A549 (cell line): ENCODE data around the gene GRIK4. TPM values are rescaled to one million over a fixed set of nuclear protein-coding genes. Genes with fewer than 3 reads are reported as not detected.

Experiments used
- ATAC-seq, 2 experiments: fragments of 200-7000 bp in 1 of 2; fragments of >200 bp in 1 of 2; cut with Nextera tagmentation in 1 of 2; cut with Tn5 transposase in 1 of 2; 3 replicates each; pipeline versions ENCODE4 v1.8.0 to v1.9.1; 2018 to 2020; ENCODE audit warnings: mild to moderate bottlenecking in 1 of 2, moderate library complexity in 1 of 2
- CTCF ChIA-PET: fragments of 300-600 bp; sonication (Branson Sonifier 250); formaldehyde crosslinking; extraction: SDS; loops from one replicate; lab custom pipeline; 2021; ENCODE audit warnings: antibody characterized with exemption, inconsistent platforms; lab: Yijun Ruan, JAX
- POLR2A ChIA-PET: fragments of 350-600 bp; formaldehyde crosslinking; extraction: SDS; loops from one replicate; lab custom pipeline; 2021; ENCODE audit warnings: antibody characterized with exemption, inconsistent platforms; lab: Yijun Ruan, JAX
- DNase-seq, 2 experiments: peaks; one replicate each; pipeline versions ENCODE4 v3.0.0 to v3.0.0-alpha.2; 2011 to 2016; ENCODE audit warnings: low read depth in 1 of 2, low spot score in 1 of 2
- FAIRE-seq: peaks from 2 replicates; lab custom pipeline; 2011; peaks lifted over from hg19 to GRCh38; lab: Jason Lieb, UNC
- H3K27ac ChIP-seq, 2 experiments: fragments of >200 bp; sonication (Bioruptor Twin); formaldehyde crosslinking; 3 replicates each; pipeline ENCODE4 v1.5.1; 2016 to 2017
- H3K4me1 ChIP-seq: fragments of >200 bp; sonication (Bioruptor Twin); formaldehyde crosslinking; 3 replicates; pipeline ENCODE4 v1.6.1; 2016
- H3K4me2 ChIP-seq: fragments of >200 bp; sonication (Bioruptor Twin); formaldehyde crosslinking; 3 replicates; pipeline ENCODE4 v1.6.1; 2016
- H3K4me3 ChIP-seq: fragments of >200 bp; sonication (Bioruptor Twin); formaldehyde crosslinking; 3 replicates; pipeline ENCODE4 v1.5.1; 2016
- H3K9me3 ChIP-seq: fragments of >200 bp; sonication (Bioruptor Twin); formaldehyde crosslinking; 3 replicates; pipeline ENCODE4 v1.6.1; 2016
- BCL3 ChIP-seq: fragments of >200 bp; sonication (Bioruptor Twin); formaldehyde crosslinking; IDR thresholded peaks from 3 replicates; pipeline ENCODE4 v1.6.1; 2016
- CBX8 ChIP-seq: fragments of 200-600 bp; sonication (generic); IDR thresholded peaks from 2 replicates; pipeline ENCODE4 v1.6.1; 2016
- CTCF ChIP-seq: fragments of >200 bp; sonication (Bioruptor Twin); formaldehyde crosslinking; IDR thresholded peaks from 3 replicates; pipeline ENCODE4 v1.5.1; 2016
- EHMT2 ChIP-seq: fragments of 200-600 bp; sonication (generic); IDR thresholded peaks from 2 replicates; pipeline ENCODE4 v1.6.1; 2016; ENCODE audit warnings: antibody characterized with exemption, low read depth, mild to moderate bottlenecking, moderate library complexity
- ELK1 ChIP-seq: fragments of 150-350 bp; IDR thresholded peaks from 2 replicates; pipeline ENCODE4 v1.6.1; 2014; ENCODE audit warnings: low read depth, mild to moderate bottlenecking, low read length
- EP300 ChIP-seq, 2 experiments: fragments of >200 bp; sonication (Bioruptor Twin); formaldehyde crosslinking; IDR thresholded peaks; 2 replicates in 1 of 2; 3 replicates in 1 of 2; pipeline ENCODE4 v1.6.1; 2016 to 2017
- FOSB ChIP-seq: fragments of 250-450 bp; sonication (Bioruptor Pico); IDR thresholded peaks from 2 replicates; pipeline ENCODE4 v1.5.0; 2020; ENCODE audit warnings: mild to moderate bottlenecking, moderate library complexity
- FOSL2 ChIP-seq, 2 experiments: fragments of 450-650 bp in 1 of 2; fragments of >200 bp in 1 of 2; sonication (Bioruptor Twin) in 1 of 2; formaldehyde crosslinking; IDR thresholded peaks; 2 replicates each; pipeline versions ENCODE4 v1.5.0 to v1.6.1; 2016 to 2020; ENCODE audit warnings: mild to moderate bottlenecking in 1 of 2, moderate library complexity in 1 of 2
- HOXA7 ChIP-seq: fragments of 250-450 bp; sonication (Bioruptor Pico); IDR thresholded peaks from 2 replicates; pipeline ENCODE4 v1.5.0; 2020; ENCODE audit warnings: mild to moderate bottlenecking, moderate library complexity
- HOXB13 ChIP-seq: fragments of 250-450 bp; sonication (Bioruptor Pico); IDR thresholded peaks from 2 replicates; pipeline ENCODE4 v1.5.0; 2020; ENCODE audit warnings: low read depth, mild to moderate bottlenecking, moderate library complexity
- JUN ChIP-seq, 2 experiments: fragments of >200 bp; sonication (Bioruptor Twin); formaldehyde crosslinking; IDR thresholded peaks; 2 replicates in 1 of 2; 3 replicates in 1 of 2; pipeline ENCODE4 v1.6.1; 2016 to 2017
- JUNB ChIP-seq: fragments of >200 bp; sonication (Bioruptor Twin); formaldehyde crosslinking; IDR thresholded peaks from 2 replicates; pipeline ENCODE4 v1.6.1; 2016
- KDM1A ChIP-seq: fragments of 200-600 bp; sonication (generic); IDR thresholded peaks from 2 replicates; pipeline ENCODE4 v1.6.1; 2016; ENCODE audit warnings: low read depth, mild to moderate bottlenecking
- MYC ChIP-seq: IDR thresholded peaks from 2 replicates; pipeline ENCODE4 v1.6.1; 2012; ENCODE audit warnings: mild to moderate bottlenecking, inconsistent platforms, low read length, improper control_type of control experiment, borderline replicate concordance
- NFE2L2 ChIP-seq: fragments of 150-350 bp; conservative IDR thresholded peaks from 2 replicates; pipeline ENCODE4 v1.6.1; 2014; ENCODE audit warnings: low read length
- TP53 ChIP-seq: fragments of 250-450 bp; sonication (Bioruptor Pico); IDR thresholded peaks from 2 replicates; pipeline ENCODE4 v1.5.0; 2021; ENCODE audit warnings: mild to moderate bottlenecking, moderate library complexity
- ZSCAN20 ChIP-seq: fragments of 250-450 bp; sonication (Bioruptor Pico); IDR thresholded peaks from 2 replicates; pipeline ENCODE4 v1.8.0; 2022; ENCODE audit warnings: mild to moderate bottlenecking, moderate library complexity
- WGBS: methylation state at CpG from one replicate; pipeline ENCODE4 v1.1.6; 2017; ENCODE audit errors: missing lambda C conversion rate; 5-methylcytosine and 5-hydroxymethylcytosine counted together
- polyA plus RNA-seq, 4 experiments: library from polyadenylated mRNA; depleted of rRNA in 3 of 4; stranded (reverse); fragments of >200 nt; fragmentation: RNase III in 1 of 4; extraction: RNeasy Plus Mini Kit Qiagen cat#74134 plus additional on column Dnase treatment in 1 of 4; gene quantifications; 2 replicates in 3 of 4; 3 replicates in 1 of 4; pipeline ENCODE4 v1.2.3, GENCODE V29; 2011 to 2017
- TF ChIP-seq, protein P1 (sequence below): fragments of 450-650 bp; IDR thresholded peaks from 2 replicates; pipeline ENCODE4 v1.6.1; 2014; ENCODE audit warnings: antibody characterized with exemption
- TF ChIP-seq, protein P2 (sequence below): IDR thresholded peaks from 2 replicates; pipeline ENCODE4 v1.6.1; 2012; ENCODE audit warnings: low read depth, borderline replicate concordance
- TF ChIP-seq, protein P3 (sequence below): fragments of >200 bp; sonication (Bioruptor Twin); formaldehyde crosslinking; IDR thresholded peaks from 2 replicates; pipeline ENCODE4 v1.6.1; 2016

The GRIK4 gene
- polyA plus RNA-seq, 2 of the 4 experiments (the other 2 are of a cell fraction), result 0.01 TPM; not detected in 1

DNA sequence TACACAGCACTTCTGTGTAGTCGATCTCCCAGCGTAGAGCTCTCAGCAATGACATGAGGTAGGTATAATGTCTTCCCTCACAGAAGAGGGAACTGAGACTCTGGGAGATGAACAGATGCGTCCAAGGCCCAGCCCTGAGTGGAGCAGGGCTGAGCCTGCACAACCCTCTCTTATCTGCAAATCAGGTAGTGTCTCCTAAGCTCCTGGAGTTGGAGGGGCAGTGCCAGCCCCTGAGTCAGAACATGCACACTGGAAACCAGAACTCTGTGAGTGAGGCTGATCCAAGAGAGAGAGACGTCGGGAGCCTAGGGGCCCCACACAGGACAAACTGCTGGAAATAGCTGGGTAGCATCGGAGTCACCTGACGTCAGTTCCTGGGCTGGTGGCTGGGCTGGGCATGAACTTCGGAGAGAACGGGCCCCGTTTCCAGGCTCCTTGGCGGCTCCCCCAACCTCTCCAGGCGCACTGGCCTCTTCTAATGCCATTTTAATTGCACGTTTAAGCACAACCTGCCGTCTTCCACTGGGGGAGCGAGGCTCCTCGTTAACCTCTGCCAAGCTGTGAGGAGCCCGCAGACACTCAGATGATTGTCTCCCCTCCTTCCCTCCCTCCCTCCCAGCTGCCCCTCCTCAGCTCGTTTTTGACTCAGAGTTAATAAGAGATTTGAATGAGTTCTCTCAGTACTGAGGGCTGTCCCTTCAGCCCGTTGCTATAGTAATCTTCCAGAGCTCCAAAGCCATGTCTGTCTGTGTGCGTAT is 321.1 kb downstream of the GRIK4 start:
- ChIA-PET POLR2A (no interaction called here), CTCF (interaction anchor here (0.9 kb wide), 1 partner anchor 10 kb away, joined by 3 read pairs; no protein-coding TSS in a partner anchor)
- FAIRE-seq (no peak), DNase-seq (no peak), ATAC-seq (peak in 1 of 2 experiments; percentile 30; a peak in 1 of 6 replicates)
- no peaks in the 10 kb centered on the region for H3K4me1 ChIP-seq
- TF ChIP-seq JUN (IDR thresholded peaks at IDR 0.05) (no peak), ELK1 (no peak), HOXB13 (no peak)
- no peak overlapping the region for H3K27ac ChIP-seq
- no peaks in the 10 kb centered on the region for H3K9me3 ChIP-seq
- H3K4me2 ChIP-seq, result no peak overlapping the region
- no peak overlapping the region for H3K4me3 ChIP-seq
- WGBS, result 50% methylated on average over 18 of the region's 20 CpGs

GRCh38 chr11:120834686-120835210 is 323.2 kb downstream of the GRIK4 start:
- FAIRE-seq (no peak), DNase-seq (no peak), ATAC-seq (no peak)
- WGBS, result 68% methylated on average over 7 of the region's 13 CpGs
- Histone ChIP-seq H3K27ac (no peak overlapping the region), H3K4me3 (no peak overlapping the region), H3K4me1 (no peaks in the 10 kb centered on the region), H3K4me2 (no peak overlapping the region), H3K9me3 (no peaks in the 10 kb centered on the region)
- no peak for TF ChIP-seq JUNB
- TF ChIP-seq CBX8, result no peak
- no peak for TF ChIP-seq EHMT2
- TF ChIP-seq JUN (IDR thresholded peaks at IDR 0.05), result no peak
- TF ChIP-seq CTCF, result no peak
- TF ChIP-seq FOSL2 (IDR thresholded peaks at IDR 0.05), result no peak
- no peak for TF ChIP-seq FOSL2 (CRISPR knock-in tag; IDR thresholded peaks at IDR 0.05)
- TF ChIP-seq TP53 (CRISPR knock-in tag), result no peak
- no peak for TF ChIP-seq HOXA7
- TF ChIP-seq HOXB13, result no peak
- POLR2A ChIA-PET, result no interaction called here
- CTCF ChIA-PET, result no interaction called here

DNA sequence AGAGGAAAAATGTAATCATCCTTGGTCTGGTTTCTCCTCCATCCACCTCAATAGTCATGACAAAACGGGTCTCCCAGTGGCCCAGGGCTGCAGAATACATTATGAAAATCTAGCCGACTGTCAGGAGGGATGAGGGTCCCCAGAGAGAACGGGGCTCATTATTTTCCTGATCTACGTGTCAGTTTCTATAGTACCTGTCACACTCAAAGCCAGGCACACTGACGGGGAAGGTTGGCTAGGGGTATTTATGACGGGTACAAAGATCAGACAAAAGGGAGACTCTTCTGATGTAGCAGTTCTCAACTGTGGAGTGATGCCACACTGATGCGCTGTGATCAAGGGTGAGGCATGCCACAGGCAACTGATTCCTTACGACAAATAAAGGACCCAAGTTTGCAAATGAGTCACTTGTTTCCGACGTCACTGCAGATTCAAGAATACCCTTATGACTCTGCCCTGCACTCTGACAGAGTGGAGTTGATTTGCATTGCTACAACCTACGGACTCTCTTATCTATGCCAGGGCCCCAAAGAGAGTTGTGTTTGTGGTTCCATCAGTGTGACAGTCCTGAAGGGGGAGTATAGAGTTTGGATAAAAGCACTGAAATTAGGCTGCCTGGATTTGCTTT is 324.2 kb downstream of the GRIK4 start:
- H3K4me3 ChIP-seq, result no peak overlapping the region
- 50% methylated on average over 11 of the region's 11 CpGs for WGBS
- H3K9me3 ChIP-seq, result no peaks in the 10 kb centered on the region
- H3K4me2 ChIP-seq, result no peak overlapping the region
- no peak for TF ChIP-seq FOSB (CRISPR knock-in tag)
- TF ChIP-seq, protein P1, sequence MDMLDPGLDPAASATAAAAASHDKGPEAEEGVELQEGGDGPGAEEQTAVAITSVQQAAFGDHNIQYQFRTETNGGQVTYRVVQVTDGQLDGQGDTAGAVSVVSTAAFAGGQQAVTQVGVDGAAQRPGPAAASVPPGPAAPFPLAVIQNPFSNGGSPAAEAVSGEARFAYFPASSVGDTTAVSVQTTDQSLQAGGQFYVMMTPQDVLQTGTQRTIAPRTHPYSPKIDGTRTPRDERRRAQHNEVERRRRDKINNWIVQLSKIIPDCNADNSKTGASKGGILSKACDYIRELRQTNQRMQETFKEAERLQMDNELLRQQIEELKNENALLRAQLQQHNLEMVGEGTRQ, result no peak
- TF ChIP-seq BCL3, result no peak
- no peak for TF ChIP-seq FOSL2 (IDR thresholded peaks at IDR 0.05)
- no peak for TF ChIP-seq FOSL2 (CRISPR knock-in tag; IDR thresholded peaks at IDR 0.05)
- no peak for TF ChIP-seq MYC
- no peak for TF ChIP-seq EP300 (IDR thresholded peaks at IDR 0.05)
- no peak for TF ChIP-seq KDM1A
- TF ChIP-seq NFE2L2, result no peak
- TF ChIP-seq ZSCAN20 (CRISPR knock-in tag), result no peak
- TF ChIP-seq, protein P2, sequence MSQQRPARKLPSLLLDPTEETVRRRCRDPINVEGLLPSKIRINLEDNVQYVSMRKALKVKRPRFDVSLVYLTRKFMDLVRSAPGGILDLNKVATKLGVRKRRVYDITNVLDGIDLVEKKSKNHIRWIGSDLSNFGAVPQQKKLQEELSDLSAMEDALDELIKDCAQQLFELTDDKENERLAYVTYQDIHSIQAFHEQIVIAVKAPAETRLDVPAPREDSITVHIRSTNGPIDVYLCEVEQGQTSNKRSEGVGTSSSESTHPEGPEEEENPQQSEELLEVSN, result no peak
- TF ChIP-seq, protein P3, sequence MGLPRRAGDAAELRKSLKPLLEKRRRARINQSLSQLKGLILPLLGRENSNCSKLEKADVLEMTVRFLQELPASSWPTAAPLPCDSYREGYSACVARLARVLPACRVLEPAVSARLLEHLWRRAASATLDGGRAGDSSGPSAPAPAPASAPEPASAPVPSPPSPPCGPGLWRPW, result no peak
- TF ChIP-seq, all 56 proteins: peak for 0
- Histone ChIP-seq H3K4me1 (no peaks in the 10 kb centered on the region), H3K27ac (no peak overlapping the region)
- FAIRE-seq (no peak), ATAC-seq (peak in 1 of 2 experiments; percentile 24; a peak in 1 of 6 replicates), DNase-seq (no peak)
- ChIA-PET CTCF (no interaction called here), POLR2A (no interaction called here)
